Dermis microvascular lymphatic vessel endothelial cell (primary cell): Measurements from ENCODE around the gene ITPKB. TPM values are rescaled to one million over a fixed set of nuclear protein-coding genes. Genes with fewer than 3 reads are reported as not detected.
"Not testable (repeated sequence)": the region's sequence is repeated elsewhere in the genome, so short reads cannot be mapped to it uniquely, and the experiment has no call there.

Source experiments
- DNase-seq, 2 donors: peaks; one replicate each; pipeline versions ENCODE4 v3.0.0 to v3.0.0-alpha.2; 2010; ENCODE audit warnings: low read depth in 2 of 2
- total RNA-seq: library from RNA; depleted of rRNA; stranded (reverse); fragments of >200 nt; gene quantifications from 2 replicates; pipeline ENCODE4 v1.2.1, GENCODE V29; 2014

ITPKB gene
- total RNA-seq, 1 donor from 2014 or later: 23.6 TPM

DNA sequence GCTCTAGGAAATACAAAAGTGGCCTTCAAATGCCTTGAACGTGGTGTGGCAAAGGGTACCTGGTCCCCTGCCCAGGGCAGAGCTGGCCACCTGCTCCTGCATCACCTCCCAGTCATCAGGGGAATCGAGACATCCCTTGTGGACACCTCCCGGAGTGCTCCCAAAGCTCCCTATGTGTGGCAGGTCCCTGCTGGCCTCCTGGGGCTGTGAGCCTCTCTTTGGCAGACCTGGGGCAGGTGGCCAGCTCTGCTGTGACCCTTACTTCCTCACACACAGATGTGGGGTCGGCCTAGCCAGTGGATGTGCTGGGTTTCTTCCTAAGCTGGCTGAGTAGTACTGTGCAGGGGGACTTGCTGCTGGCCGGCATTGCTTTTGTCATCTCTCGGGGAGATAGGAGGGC is 86.5 kb downstream of the ITPKB start:
- no peak for DNase-seq

GRCh38 chr1:226651732-226652105 is 87.4 kb downstream of the ITPKB start:
- no peak for DNase-seq

- no peak for DNase-seq
These were observed 87.9 kb downstream of the ITPKB start for GRCh38 chr1:226651041-226651731.

GRCh38 chr1:226650236-226650841 is 88.7 kb downstream of the ITPKB start:
- DNase-seq: peak in 1 of 2 donors; percentile 64

- DNase-seq: peak; percentile 34 to 61
These were observed 89.3 kb downstream of the ITPKB start for GRCh38 chr1:226649780-226650179.

DNA sequence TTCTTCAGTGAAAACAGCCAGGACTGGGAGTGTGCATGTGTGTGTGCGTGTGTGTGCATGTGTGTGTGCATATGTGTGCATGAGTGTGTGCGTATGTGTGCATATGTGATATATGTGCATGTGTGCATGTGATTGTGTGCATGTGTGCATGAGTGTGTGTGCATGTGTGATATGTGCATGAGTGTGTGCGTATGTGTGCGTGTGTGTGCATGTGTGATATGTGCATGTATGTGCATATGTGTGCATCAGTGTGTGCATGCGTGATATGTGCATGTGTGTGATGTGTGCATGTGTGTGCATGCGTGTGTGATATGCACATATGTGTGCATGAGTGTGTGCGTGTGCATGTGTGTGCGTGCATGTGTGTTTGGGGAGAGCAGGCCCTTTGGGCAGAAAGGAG is 89.8 kb downstream of the ITPKB start:
- DNase-seq: no peak

GRCh38 chr1:226648421-226648820 is 90.7 kb downstream of the ITPKB start:
- no peak for DNase-seq

DNA sequence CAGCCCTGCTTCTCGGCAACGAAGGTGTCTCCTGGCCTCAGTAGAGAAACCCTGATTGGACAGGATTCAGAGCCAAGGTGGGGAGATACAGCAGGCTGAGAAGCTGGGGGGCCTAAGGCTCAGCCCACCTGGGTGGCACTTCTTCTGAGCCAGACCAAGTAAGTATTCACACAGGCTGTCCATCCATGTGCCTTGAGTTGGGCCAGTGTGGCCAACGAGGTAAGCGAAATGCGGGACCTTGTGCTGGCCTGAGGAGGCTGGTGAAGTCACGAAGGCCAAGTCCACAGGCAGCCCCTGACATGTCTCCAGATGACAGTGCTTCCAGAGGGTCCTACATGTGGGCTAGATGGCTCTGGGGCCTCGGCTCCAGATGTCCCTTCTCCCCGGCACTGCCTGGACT is 91.4 kb downstream of the ITPKB start:
- DNase-seq: no peak

- DNase-seq: no peak
These were observed 92.1 kb downstream of the ITPKB start for GRCh38 chr1:226646870-226647449.

DNA sequence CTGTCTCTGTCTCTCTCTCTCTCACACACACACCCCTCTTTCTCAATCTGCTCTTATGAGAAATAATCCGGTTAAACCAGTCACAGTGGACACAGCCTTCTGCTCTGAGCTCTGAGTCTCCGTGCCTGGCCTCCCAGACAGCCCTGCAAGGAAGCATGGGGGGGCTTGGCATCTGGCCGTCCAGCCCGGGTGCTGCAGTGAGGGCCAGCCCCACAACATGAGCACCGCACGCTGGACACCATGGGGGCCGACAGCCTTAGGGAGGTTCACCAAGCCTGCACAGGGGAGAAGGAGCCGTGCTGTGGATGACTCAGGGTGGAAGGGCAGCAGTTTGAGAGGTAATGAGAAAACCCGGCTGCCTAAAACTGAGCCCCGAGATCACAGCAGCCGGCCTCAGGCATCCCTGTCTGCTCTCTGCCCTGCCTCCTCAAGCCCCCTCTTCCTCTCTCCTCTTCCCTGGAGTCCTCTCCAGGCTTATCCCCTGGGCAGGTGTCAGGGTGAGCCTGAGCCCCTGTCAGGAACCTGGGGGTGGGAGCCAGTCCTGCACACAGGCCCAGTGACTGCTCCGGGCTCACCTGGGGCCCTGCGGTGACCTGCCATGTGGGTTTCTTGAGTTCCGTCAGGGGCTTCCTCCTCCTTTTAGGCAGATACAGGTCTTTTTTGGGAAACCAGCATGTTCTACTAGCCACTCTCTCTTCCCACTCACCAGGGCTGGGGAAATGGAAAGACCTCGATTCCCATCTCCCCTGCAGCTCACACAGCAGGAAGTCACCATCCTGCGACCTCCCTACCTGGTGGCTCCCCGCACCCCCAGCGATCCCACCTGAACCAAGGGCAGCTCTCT is 92.8 kb downstream of the ITPKB start:
- no peak for DNase-seq

DNA sequence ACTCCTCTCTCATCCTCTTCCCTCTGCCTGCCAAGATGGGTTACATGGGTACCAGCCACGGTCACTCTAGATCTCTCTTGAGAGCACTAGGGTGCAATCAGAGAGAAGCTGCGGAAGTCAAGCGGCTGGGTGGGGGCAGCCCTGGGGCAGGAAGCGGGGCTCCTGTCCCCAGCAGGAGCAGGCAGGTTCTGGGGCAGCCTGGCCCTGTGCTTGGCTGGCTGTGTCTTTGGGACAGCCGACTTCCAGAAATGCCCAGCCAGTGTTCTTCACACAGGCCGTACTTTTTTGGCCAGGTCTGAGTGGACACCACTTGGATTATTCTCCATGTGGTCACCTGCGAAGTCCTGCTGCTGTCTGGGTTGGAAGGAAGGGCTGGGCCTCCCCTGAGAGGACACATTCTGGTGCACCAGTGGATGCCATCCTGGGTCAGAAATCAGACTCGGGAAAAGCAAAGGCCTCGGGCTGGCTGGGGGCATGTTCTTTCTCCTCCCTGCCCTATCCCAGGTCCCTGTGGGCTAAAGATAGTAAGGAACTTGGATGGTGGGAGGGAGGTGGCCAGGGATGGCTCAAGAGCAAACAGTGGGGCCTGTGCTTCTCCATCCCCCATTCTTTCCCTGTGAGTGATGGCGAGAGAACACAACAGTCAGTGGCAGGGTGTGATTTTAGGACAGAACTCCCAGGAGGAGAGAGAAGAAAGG is 93.7 kb downstream of the ITPKB start:
- DNase-seq: no peak

DNA sequence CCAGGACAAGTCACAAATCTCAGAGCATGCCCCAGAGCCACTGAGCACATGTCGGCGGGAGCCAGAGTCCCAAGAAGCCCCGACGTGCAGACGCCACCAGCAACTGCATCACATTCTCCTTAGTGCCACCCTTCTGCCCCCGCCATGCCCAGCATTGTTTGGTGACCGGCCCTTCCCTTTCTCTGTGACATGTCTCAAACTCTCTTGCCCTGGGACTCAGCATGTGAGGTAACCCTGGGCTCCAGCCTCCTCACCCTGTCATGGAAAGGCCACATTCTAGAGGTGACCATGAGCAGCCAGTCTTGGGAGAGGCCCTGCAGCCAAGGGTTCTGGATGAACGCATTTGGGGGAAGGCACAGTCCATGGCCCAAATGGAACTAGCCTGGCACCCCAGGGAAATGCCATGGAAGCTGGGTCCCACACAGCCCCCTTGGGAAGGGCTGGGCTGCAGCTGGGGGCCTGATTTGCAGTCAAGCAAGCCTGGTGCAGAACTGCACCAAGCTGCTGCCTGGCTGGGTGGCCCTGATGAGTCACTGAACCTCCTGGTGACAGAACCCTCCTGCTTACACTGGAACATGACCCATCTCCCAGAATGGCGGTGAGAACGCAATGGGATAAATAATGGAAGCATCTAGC is 94.4 kb downstream of the ITPKB start:
- no peak for DNase-seq

DNA sequence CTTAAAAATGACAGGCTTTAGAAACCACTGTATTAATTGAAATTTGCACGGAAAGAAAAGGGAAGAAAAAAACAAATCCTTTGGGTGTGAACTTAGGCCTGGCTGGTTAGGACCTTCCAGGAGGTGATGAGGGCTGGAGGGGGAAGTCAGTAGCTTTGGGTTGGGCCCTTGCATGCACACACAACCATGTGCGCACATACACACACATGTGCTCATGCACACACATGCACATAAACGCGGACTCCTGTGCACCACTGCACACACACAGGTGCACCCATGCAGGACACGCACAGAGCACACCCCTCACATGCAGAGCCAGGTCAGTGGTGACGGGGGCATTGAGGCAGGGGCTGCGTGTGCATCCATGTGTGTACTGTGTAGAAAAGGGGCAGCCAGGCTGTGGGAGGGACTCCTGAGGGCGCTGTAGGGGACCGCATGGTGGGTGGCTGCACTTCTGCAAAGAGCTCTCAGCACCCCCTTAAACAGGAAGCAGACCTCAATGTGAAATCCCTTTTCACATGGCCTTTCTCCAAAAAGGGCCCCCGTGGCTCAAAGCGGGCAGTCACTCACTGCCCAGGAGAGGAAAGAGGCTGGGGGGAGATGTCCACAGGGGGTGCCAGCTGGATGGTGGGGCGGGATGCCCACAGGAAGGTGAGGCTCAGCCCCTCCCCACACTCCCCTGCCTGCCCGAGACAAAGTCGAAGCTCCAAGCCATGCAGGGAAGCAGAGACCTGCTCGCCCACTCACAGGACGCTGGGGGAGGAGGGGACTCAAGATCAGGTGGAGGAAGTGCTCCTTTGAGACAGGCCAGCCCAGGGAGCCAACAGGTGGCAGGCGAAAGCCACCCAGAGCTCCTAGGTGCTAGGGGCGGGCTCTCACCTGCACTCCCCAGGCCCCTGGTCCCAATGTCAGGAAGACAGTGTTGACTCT is 95.2 kb downstream of the ITPKB start:
- DNase-seq: no peak

DNA sequence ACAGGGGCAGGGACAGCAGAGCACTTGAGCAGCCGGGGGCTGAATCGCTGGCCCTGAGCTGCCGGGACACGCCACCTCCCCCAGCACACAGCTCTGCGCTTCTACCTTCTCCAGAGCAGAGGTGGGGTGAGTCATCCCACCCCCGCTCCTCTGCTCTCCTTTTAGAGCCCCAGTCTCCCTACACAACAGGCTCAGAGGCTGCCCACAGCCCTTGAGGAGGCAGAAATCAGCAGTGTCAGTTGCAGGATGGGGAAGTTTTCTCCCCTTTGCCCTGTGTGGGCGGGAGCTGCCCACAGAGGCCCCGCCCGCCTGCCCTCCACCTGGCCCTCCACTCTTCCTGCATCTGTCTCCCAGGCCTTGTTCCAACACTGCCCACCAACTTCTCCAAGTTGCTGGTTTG is 95.9 kb downstream of the ITPKB start:
- no peak for DNase-seq

DNA sequence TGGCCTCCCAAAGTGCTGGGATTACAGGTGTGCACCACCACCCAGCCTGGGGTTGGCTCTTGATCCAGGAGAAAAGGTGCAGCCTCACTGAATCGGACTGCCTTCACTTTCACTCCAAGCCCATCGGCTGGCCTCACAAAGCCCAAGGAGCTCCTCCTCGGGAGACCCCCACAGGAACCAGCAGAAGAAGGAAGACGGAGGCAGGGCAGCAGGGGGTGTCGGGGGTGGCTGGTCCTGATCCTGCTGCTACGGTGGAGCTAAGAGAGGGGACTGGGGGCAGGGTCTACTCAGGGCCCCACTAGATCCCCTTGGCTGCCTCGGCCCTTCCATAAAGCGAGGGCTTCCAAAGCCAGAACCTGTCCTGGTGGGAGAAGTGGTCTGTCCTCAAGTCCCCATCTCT is 96.7 kb downstream of the ITPKB start:
- no peak for DNase-seq

DNA sequence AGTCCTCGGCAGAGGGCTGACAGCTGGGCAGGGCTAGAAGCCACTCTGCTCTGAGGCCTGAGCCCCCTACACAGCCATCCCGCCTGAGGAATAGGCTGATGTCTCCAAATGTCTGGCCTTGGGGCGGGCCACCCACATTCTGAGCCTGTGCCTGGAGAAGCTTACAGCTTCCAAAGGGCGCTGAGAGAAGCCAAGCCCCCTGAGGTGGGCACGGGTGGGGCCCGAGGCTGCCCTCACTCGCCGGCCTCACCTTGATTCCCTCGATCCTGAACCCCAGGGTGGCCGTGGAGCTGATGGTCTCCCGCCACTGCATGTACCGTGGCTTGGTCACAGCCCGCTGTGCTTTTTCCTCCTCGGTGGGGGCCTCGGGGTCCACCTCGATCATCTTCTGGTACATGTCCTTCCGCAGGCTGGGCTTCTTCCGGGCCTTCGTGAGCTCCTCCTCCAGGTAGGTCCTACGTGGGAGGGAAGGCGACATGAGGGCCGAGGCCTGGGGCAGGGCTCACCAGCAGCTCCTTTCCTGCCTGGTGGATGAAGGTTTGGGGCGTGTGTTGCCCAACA is 97.3 kb downstream of the ITPKB start:
- no peak for DNase-seq

DNA sequence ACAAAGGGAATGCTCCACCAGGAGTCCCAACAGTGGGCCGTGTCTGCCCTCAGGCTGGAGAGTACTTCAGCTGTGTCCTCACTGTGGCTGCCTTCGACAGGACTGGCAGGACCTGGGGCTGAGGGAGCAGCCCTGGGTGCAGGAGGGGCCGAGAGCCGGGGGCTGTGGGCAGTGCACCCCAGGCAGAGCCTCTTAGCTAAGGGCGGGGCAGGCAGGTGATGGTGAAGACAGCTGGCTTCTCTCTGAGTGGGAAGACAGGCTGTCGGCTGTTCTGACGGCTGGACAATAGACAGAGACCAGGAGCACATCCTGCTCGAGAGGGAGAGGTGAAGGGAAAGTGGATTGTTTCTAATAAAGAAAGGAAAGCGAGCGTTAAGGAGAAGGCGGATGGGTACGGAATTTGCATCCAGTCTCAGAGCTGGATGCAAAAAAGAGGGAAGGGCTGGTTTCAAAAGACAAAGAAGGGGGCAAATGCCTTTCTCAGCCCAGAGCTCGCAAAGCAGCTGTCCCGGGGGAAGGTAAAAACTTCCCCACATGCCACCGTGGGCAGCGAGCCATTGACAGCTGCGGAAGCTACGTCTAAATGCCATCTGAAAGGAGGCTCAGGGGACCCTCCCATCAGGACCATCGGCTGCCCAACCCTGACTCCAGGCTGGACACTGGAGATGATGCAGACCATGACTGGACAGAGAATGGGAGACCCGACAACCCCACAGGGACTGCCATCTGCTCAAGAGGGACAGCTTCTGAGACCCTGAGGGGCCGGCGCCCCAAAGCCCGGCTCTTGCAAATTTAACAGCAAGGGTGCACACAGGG is 98.6 kb downstream of the ITPKB start:
- DNase-seq: no peak

DNA sequence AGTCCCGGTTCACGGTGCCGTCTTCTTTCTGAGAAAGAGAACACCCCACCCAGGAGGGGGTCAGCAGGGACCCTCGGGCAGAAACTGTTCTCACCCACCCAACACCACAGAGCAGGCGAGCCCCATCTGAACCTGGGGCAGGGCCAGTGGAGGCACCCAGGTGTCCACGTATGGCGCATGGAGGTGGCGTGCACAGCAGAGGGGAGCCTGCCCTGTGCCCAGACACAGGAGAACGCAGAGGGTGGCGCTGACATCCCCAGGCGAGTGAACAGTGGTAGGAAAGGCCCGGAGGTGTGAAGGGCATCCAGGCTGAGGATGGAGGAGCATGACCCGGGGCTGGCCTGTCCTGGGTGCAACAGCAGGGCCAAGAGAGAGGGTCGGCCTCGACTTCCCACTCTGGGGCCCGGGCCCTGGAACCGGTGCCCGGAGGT is 99.4 kb downstream of the ITPKB start:
- no peak for DNase-seq

GRCh38 chr1:226639206-226639605 is 99.9 kb downstream of the ITPKB start:
- DNase-seq: not testable (repeated sequence)
